SH-SY5Y (cell line): ENCODE measurements around the gene SPOCK3.

Experiments used
- GATA2 ChIP-seq: IDR thresholded peaks from 2 replicates; pipeline ENCODE4 v1.6.1; 2011; ENCODE audit warnings: mild to moderate bottlenecking, low read depth, low read length
- GATA3 ChIP-seq: IDR thresholded peaks from 2 replicates; pipeline ENCODE4 v1.6.1; 2011; ENCODE audit warnings: low read depth, mild to moderate bottlenecking, low read length, moderate library complexity

Gene SPOCK3

DNA sequence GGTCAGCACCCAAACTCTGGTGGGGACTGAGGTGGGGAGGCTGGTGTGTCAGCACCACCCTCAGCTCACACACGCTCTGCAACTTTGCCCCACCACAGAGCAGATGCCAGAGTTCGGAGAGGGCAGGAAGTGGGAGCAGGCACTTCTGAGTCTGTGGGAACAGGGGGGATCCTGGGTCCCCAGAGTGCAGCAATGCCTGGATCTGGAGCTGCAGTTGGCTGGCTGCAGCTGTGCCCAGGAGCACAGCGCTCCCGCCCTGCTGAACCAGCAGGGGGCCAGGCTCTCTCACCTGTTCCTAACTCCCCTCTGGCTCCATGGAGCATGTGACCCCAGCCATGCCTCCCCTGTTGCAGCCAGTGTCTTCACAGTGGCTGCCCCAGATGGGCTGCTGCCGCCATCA, 252.4 kb downstream of the SPOCK3 start:
- TF ChIP-seq GATA3 (no peak), GATA2 (no peak)

DNA sequence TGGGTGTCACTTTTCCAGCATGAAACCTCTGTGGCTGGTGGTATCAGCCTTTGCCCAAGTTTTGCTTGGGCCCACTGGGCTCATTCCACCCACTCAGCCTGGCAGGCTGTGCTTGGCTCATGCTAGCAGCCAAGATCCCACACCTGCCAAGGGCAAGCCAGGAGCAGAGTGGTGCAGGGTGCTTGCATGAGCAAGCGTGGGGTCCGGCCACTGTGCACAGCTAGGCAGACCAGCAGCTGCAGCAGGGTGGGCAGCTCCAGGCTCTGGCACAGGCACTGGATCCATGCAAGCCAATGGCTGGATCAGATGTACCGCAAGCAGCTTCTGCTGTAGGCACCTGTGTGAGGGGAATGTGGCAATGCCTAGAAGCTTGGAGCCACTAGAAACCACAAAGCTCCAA, 253.9 kb downstream of the SPOCK3 start:
- TF ChIP-seq GATA2: no peak

DNA sequence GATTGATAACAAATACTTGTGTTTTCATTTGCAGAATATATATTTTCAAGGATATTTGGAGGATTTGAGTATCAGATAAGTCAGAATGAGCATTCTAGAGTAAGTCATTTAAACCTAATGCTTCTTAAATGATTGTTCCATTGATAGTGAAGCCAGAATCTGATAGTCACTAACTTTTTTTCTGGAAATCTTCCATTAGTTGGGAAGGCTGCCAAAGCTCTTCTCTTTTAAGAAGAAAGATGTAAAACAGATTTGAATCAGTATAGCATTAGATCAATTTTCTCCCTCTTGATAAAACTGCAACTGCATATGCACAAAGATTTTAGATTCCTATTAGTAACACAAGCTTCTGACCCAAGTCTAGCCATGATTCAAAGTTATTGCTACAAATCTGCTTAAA, 256.7 kb downstream of the SPOCK3 start:
- TF ChIP-seq GATA3 (no peak), GATA2 (no peak)

DNA sequence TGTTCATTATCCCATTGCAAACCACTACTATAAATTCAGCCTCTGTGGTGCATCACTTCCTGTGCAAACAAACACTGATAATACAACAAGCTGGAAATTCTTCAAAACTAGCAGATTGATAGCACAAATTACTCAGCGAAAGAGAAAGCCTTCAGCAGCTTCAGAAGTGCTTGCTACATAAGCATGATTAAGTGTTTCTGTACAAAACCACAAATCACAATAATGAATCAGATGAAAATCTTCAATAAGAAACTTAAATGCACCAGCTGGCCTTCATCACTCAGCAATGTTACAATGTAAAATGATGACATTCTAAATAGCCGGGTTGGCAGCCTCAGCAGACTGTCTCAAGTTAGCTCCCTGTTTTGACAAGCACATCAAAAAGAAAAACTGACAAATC, 262.2 kb downstream of the SPOCK3 start:
- no peak for TF ChIP-seq GATA2
- TF ChIP-seq GATA3: no peak

DNA sequence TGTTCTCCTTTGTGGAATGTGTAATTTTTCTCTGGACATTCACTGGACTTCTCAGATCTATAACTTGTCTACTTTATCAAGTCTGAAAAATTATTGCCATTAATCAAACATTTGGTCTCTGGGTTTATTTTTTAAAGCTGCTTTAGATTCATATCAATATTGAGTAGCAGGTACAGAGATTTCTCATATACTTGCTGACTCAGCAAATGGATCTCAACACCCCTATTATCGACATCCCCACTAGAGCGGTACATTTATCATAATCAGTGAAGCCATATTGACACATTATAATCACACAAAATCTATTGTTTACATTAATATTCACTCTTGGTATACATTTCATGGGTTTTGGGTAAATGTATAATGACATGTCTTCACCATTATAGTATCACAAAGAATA, 268.7 kb downstream of the SPOCK3 start:
- TF ChIP-seq GATA3 (no peak), GATA2 (no peak)

DNA sequence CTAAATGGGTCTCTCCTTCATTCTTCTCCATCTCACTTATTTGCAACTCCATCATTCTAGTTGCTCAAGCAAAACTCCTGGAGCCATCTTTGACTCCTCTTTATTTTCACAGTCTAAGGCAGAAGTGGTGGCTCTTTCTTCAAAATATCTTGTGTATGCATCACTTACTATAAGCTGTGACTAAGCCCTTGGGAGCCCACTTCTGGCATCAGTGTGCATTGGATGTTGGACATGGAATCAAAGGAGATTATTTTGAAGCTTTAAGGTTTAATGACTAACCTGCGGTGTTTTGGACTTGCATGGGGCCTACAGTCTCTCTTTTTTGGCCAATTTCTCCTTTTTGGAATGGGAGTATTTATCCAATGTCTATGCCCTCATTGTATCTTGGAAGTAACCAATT, 276.8 kb downstream of the SPOCK3 start:
- no peak for TF ChIP-seq GATA3
- TF ChIP-seq GATA2: no peak

DNA sequence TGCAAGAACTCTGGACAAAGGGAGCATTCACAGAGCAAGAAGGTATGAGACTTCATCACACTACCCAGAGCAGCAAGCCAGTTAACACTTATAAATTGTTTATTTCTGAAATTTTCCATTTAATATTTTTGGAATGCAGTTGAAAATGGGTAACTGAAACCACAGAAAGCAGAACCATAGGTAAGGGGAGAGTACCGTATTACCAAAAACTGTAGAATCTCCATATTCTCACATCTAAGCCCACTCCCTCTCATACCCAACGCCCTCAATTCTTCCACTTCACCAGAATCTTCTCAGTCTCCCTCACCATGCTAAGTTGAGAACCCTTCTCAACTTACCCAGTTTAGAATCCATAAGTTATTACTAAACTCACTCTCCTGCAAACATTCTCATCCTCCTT, 277.8 kb downstream of the SPOCK3 start:
- no peak for TF ChIP-seq GATA2
- no peak for TF ChIP-seq GATA3

DNA sequence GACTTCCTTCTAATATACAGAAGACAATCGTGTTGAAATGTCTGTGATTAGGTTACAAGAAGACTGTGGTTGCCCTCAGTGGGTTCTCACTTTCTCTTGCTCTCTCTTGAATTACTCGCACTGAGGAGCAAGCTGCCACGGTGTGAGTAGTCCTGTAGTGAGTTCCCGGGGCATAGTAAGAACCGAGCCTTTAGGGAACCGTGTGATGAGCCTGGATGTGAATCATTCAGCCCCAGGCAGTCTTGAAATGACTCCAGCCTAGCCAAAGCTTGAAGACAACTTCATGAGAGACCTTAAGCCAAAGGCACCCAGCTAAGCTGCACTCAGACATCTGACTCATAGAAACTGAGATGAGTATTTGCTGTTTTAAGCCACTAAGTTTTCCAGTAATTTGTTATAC, 292.7 kb downstream of the SPOCK3 start:
- TF ChIP-seq GATA3 (no peak), GATA2 (no peak)

DNA sequence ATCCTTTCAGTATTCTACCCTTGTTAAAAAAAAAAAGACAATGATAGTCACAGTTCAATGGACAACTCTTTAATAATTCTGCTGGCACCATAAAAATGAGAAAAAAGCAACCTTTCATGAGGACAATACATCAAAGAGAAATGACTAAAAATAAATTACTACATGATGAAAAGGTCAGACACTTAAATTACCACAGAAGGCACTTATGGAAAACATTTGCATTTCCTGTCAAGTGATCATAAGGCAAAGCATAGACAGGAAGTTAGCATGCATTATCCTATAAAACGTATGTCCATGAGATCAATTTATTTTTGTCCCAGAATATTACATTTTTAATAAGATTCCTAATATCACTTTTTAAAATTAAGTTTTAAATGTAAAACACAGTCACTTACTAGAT, 303.8 kb downstream of the SPOCK3 start:
- TF ChIP-seq GATA2: no peak
- no peak for TF ChIP-seq GATA3

DNA sequence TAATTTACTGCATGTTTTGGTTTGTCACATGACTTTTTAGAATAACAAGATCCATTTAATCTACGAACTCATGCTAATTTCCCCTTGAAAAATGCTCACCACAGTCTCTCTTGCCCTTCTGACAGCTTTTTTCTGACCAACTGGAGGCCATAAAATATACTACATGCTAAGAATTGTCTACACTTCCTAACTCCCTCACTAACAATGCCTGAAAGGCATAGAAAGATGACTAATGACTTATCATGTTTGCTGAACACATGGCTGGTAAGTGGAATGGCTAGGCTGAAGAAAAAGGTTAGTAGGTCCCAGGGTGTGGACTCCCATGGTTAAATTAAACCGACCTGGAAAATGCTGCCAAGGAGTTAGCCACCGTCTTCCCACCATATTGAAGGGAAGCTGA, 309.9 kb downstream of the SPOCK3 start:
- TF ChIP-seq GATA3 (no peak), GATA2 (no peak)

DNA sequence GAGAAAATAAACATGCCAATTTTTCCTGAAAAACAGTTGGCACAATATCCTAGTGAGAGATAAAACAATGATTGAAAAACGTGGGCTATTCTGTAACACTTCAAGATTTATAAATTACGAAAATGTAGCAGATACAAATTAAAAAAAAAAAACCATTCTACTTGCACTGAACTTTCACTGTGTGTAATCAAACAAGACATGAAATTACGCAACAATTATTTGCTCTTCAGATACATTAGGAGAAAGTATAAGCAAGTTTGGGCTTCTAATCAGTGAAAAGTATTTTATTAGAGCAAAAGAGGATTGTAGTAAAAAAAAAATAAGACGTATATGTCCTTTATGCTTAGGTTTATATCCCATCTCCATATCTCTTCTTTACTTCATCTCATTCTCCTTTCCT, 320.4 kb downstream of the SPOCK3 start:
- no peak for TF ChIP-seq GATA2
- TF ChIP-seq GATA3: no peak

DNA sequence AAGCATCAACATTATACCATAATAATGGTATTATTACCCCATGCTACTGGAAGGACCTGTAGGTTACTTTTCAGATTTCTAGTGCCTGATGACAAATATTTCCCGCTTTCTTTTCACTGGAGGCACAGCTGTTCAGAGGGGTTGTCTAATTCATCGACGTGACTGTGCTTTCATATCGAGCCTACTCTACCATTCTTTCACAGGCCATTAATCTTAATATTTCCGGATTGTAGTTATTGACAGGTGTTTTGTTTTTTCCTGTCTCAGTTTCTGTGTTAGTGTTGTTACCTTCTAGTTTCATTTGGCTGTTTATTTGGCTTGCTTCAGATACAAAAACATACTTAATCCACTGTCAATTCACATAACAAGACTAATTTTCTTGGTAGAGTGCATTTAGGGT, 330.9 kb downstream of the SPOCK3 start:
- TF ChIP-seq GATA2: no peak

DNA sequence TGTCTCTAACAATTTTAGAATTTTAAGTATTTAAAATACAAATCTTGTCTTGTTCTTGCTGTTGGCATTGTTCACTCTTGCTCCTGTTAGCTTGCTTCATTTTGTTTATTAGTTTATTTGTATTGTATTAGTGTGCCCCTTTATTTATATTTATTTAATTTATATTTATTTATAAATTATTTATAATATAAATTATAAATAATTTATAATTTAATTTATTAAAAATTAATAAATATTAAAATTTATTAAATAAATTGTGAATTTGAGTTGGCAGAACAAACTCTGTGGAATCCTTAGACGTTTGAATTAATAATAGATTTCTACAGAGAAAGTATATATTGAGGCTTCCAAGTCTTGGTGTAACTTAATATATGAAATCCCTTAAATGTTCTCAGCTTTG, 331.4 kb downstream of the SPOCK3 start:
- TF ChIP-seq GATA2: no peak
- no peak for TF ChIP-seq GATA3

DNA sequence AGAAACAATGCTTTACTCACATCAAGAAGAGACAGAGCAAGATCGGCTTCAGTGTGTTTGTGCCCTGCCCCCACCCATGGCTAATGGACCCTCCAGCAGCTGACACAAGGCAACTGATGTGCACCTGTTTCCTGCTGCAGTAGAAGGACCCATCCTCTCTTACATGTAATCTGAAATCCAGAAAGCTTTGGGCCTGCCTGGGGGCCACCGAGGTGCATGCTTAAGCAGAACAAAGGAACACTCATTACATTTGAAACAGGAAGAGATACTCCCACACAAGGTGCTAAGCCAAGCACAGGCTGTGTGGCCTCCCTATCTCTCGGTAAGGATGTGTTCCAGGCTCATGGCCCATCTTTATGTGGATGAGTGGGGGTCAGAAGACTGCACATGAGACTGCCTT, 338.0 kb downstream of the SPOCK3 start:
- TF ChIP-seq GATA3: no peak
- TF ChIP-seq GATA2: no peak

DNA sequence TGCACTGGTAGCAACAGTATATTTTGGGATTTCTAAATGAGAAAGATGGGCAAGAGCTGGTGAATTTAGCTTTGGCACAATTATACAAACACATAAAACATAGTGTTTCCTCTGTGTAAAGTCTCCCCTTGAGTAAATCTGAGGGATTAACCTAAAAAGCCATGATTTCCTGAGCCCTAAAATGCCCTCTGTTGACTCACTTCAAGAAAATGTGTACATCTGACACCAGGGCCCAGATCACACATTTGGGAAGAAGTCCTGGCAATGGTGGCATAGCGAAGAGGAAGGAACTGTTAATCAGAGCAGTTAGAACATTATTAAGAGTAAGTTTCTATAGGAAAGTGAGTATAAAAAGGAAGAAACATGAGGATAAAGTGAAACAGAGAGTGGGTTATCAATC, 338.5 kb downstream of the SPOCK3 start:
- no peak for TF ChIP-seq GATA2
- TF ChIP-seq GATA3: no peak

DNA sequence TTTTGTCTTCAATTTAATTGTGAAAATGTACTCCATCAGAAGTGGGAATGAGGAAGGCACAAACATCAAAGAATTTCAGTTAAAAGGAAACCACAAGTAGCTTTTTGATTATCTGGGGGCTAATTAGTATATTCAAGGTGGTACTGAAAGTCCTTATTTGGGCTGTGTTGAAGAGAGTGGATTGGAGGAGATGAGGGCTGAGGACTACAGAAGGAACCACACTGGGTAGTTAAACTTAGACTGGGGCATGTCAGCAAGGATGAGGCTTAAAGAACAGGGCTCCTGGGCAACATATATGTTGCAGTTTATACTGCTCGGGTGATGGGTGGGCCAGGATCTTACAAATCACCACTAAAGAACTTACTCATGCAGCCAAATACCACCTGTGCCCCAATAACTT, 346.8 kb downstream of the SPOCK3 start:
- TF ChIP-seq GATA3 (no peak), GATA2 (no peak)

DNA sequence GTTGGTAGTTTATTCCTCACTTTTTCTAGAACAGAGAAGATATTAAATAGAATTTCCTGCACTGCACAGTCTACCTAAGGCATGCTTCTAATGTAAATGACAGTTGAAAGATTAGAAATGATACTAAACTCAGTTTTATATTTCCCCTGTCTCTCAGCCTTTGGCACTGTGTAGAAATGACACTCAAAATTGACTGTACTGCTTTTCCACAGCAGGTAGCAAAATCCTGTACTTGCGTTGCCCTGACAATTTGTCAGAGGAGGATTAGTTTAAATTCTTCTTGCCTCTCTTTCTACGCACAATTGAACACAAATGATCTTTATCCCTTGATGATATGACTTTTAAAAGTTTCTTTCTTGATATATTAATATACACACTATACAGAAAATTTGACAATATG, 347.6 kb downstream of the SPOCK3 start:
- no peak for TF ChIP-seq GATA3
- TF ChIP-seq GATA2: no peak

DNA sequence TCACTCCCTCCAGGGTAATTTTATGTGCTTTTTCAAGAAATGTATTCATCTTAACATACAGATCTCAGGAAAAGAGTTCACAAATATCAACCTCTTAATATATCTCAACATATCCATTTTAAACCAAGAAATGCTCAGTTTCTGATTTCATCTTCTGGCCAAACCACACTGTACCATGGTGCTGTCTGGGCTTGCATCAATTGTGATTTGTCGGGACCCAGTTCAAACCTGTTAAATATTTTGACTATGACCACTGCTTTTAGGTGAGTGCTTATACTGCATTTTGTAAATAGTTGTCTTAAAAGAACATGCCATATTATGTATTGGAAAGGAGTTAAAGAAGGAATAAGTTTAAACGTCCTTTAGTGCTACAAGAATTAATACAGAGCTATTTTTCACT, 352.1 kb downstream of the SPOCK3 start:
- TF ChIP-seq GATA2 (no peak), GATA3 (no peak)
